Measurements from ENCODE around the gene CDC123.
"Not testable (repeated sequence)": the region's sequence is repeated elsewhere in the genome, so short reads cannot be mapped to it uniquely, and the experiment has no call there.

The CDC123 gene

GRCh38 chr10:12195603-12196506 is at the start of gene CDC123, which contains the start of gene NUDT5:
Gene CDC123, plus strand, starts transcription at chr10:12196188. Its CDS starts 58 bp downstream, at chr10:12196246.
Gene NUDT5, minus strand, starts transcription at chr10:12195891. Its CDS starts 9,600 bp downstream, at chr10:12186291.
- DNase-seq (ENCODE audit: low read depth), result peak; percentile 88

GRCh38 chr10:12150163-12150562 is 45.8 kb upstream of the CDC123 start:
- no peak for DNase-seq (ENCODE audit: low read depth)

- DNase-seq (ENCODE audit: low read depth), result no peak
Observed at GRCh38 chr10:12154516-12154915, 41.5 kb upstream of the CDC123 start.

- DNase-seq (ENCODE audit: low read depth), result no peak
Observed at GRCh38 chr10:12156367-12157123, 39.4 kb upstream of the CDC123 start.

- no peak for DNase-seq (ENCODE audit: low read depth)
Observed at GRCh38 chr10:12158111-12158510, 37.9 kb upstream of the CDC123 start.

GRCh38 chr10:12160664-12161063 is 35.3 kb upstream of the CDC123 start:
- DNase-seq (ENCODE audit: low read depth), result no peak

- DNase-seq (ENCODE audit: low read depth), result no peak
Observed at GRCh38 chr10:12162927-12163326, 33.1 kb upstream of the CDC123 start.

- no peak for DNase-seq (ENCODE audit: low read depth)
Observed at GRCh38 chr10:12164085-12164484, 31.9 kb upstream of the CDC123 start.

GRCh38 chr10:12165036-12165435 is 31.0 kb upstream of the CDC123 start:
- DNase-seq (ENCODE audit: low read depth), result no peak

GRCh38 chr10:12165999-12166775 is 29.8 kb upstream of the CDC123 start:
- no peak for DNase-seq (ENCODE audit: low read depth)

GRCh38 chr10:12171512-12171911 is 24.5 kb upstream of the CDC123 start:
- DNase-seq (ENCODE audit: low read depth), result not testable (repeated sequence)

- no peak for DNase-seq (ENCODE audit: low read depth)
Observed at GRCh38 chr10:12177642-12178041, 18.3 kb upstream of the CDC123 start.

GRCh38 chr10:12179606-12180170 is 16.3 kb upstream of the CDC123 start:
- DNase-seq (ENCODE audit: low read depth), result no peak

GRCh38 chr10:12180221-12180974 is 15.6 kb upstream of the CDC123 start:
- no peak for DNase-seq (ENCODE audit: low read depth)

- DNase-seq (ENCODE audit: low read depth), result no peak
Observed at GRCh38 chr10:12181065-12181775, 14.8 kb upstream of the CDC123 start.

GRCh38 chr10:12184165-12184564 is 11.8 kb upstream of the CDC123 start:
- DNase-seq (ENCODE audit: low read depth), result no peak

GRCh38 chr10:12186323-12186722 is 9.7 kb upstream of the CDC123 start:
- DNase-seq (ENCODE audit: low read depth), result no peak

- DNase-seq (ENCODE audit: low read depth), result no peak
Observed at GRCh38 chr10:12187321-12187905, 8.6 kb upstream of the CDC123 start.

- DNase-seq (ENCODE audit: low read depth), result no peak
Observed at GRCh38 chr10:12188656-12189055, 7.3 kb upstream of the CDC123 start.

- no peak for DNase-seq (ENCODE audit: low read depth)
Observed at GRCh38 chr10:12189426-12189825, 6.6 kb upstream of the CDC123 start.
